ENCODE data around the gene SLC22A23.

GRCh38 chr6:3296078-3296477, 160.8 kb downstream of the SLC22A23 start:
- TF ChIP-seq POLR2AphosphoS5 (IDR thresholded peaks at IDR 0.05; ENCODE audit: borderline replicate concordance, low read depth, low read length) (no peak), EZH2 (IDR thresholded peaks at IDR 0.05) (no peak), FOXP2 (optimal IDR thresholded peaks at IDR 0.05; ENCODE audit: control extremely low read depth, extremely low read length, insufficient read depth) (no peak)

Data from SK-N-MC (cell line).